ENCODE data around the gene PHKA1.
"Not testable (repeated sequence)": the region's sequence is repeated elsewhere in the genome, so short reads cannot be mapped to it uniquely, and the experiment has no call there.

- not testable (repeated sequence) for TF ChIP-seq CTCF (IDR thresholded peaks at IDR 0.05; ENCODE audit: poor library complexity); EZH2phosphoT487 (IDR thresholded peaks at IDR 0.05; ENCODE audit: low read depth, severe bottlenecking, unreplicated experiment)
Measured at GRCh38 chrX:72552443-72552842, 161.7 kb downstream of the PHKA1 start.

Measured in hepatocyte (in vitro differentiated cells).